Osteocyte (in vitro differentiated cells): ENCODE measurements around the gene PTPRG. TPM values are rescaled to one million over a fixed set of nuclear protein-coding genes. Genes with fewer than 3 reads are reported as not detected.

ENCODE experiments used
- DNase-seq: peaks from one replicate; pipeline ENCODE4 v3.0.0; 2021; ENCODE audit warnings: mixed read lengths; ENCODE audit not compliant: unreplicated experiment; ENCODE audit errors: extremely low spot score
- H3K27ac Mint-ChIP-seq: one replicate; pipeline ENCODE4 v1.8.0; 2021; ENCODE audit warnings: mild to moderate bottlenecking, mixed read lengths; ENCODE audit not compliant: unreplicated experiment
- H3K27me3 Mint-ChIP-seq: one replicate; pipeline ENCODE4 v1.8.0; 2021; ENCODE audit warnings: mixed read lengths; ENCODE audit not compliant: unreplicated experiment
- H3K36me3 Mint-ChIP-seq: one replicate; pipeline ENCODE4 v1.8.0; 2021; ENCODE audit warnings: mixed read lengths; ENCODE audit not compliant: unreplicated experiment
- H3K4me1 Mint-ChIP-seq: one replicate; pipeline ENCODE4 v1.8.0; 2021; ENCODE audit warnings: mixed read lengths; ENCODE audit not compliant: unreplicated experiment
- H3K4me3 Mint-ChIP-seq: one replicate; pipeline ENCODE4 v1.8.0; 2021; ENCODE audit warnings: mild to moderate bottlenecking, moderate library complexity, mixed read lengths; ENCODE audit not compliant: unreplicated experiment
- H3K9me3 Mint-ChIP-seq: one replicate; pipeline ENCODE4 v1.8.0; 2021; ENCODE audit warnings: mixed read lengths; ENCODE audit not compliant: unreplicated experiment
- total RNA-seq: library from RNA; stranded (reverse); gene quantifications from 2 replicates; pipeline ENCODE4 v1.2.1, GENCODE V29; 2021
- TF ChIP-seq, protein P1 (sequence below): fragments of 200-600 bp; sonication (generic); IDR thresholded peaks from 2 replicates; pipeline ENCODE4 v1.5.0; 2021; ENCODE audit warnings: antibody characterized with exemption, mild to moderate bottlenecking, moderate library complexity

PTPRG gene
- total RNA-seq, 1 donor from 2014 or later: 48.1 TPM

DNA sequence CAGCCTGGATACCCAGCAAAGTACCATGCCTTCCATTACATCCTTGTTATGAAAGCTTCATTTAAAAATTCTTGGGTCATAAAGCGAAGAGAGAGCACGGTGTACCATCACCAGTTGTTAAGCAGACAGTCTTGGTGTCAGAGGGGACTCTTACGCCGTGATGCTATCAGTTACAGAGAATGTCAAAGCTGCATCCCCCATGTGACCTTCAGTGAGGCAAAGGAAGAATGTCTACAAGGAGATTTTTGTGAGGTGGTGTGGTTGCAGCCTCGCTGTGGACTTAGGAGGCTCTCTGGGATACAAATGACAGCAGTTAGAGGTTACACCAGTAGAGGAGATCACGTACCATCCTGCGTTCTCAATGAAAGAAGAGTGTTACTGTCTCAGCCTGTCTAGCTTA is 533.7 kb downstream of the PTPRG start:
- Mint-ChIP-seq H3K4me1 (no peaks in the 10 kb centered on the region), H3K9me3 (no peaks in the 10 kb centered on the region), H3K27ac (no peak overlapping the region), H3K27me3 (no peaks in the 10 kb centered on the region), H3K4me3 (no peak overlapping the region), H3K36me3 (no peaks in the 10 kb centered on the region)
- DNase-seq: no peak
- TF ChIP-seq, protein P1, sequence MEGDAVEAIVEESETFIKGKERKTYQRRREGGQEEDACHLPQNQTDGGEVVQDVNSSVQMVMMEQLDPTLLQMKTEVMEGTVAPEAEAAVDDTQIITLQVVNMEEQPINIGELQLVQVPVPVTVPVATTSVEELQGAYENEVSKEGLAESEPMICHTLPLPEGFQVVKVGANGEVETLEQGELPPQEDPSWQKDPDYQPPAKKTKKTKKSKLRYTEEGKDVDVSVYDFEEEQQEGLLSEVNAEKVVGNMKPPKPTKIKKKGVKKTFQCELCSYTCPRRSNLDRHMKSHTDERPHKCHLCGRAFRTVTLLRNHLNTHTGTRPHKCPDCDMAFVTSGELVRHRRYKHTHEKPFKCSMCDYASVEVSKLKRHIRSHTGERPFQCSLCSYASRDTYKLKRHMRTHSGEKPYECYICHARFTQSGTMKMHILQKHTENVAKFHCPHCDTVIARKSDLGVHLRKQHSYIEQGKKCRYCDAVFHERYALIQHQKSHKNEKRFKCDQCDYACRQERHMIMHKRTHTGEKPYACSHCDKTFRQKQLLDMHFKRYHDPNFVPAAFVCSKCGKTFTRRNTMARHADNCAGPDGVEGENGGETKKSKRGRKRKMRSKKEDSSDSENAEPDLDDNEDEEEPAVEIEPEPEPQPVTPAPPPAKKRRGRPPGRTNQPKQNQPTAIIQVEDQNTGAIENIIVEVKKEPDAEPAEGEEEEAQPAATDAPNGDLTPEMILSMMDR: no peak

DNA sequence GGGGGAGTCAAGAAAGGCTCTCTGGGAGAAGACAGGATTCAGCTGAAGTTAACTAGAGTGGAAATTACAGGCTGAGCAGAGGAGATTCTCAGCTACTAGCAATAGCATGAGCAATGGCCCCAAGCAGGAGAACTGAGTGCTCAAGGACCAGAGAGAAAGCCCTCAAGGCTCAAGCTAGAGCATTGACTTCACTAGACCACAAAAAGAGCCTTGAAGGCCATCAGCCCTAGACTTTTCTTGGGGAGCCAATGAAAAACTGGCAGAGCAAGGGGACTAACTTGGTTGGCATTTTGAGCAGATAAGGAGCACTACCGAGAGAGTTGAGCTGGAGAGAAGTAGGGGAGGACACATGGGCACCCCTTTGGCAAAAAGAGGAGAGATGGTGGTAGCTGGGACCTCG is 534.4 kb downstream of the PTPRG start:
- Mint-ChIP-seq H3K4me1 (peaks cover 3% of the 10 kb centered on the region), H3K4me3 (no peak overlapping the region), H3K27me3 (no peaks in the 10 kb centered on the region), H3K36me3 (no peaks in the 10 kb centered on the region), H3K27ac (no peak overlapping the region), H3K9me3 (no peaks in the 10 kb centered on the region)
- no peak for DNase-seq
- TF ChIP-seq, protein P1: no peak

DNA sequence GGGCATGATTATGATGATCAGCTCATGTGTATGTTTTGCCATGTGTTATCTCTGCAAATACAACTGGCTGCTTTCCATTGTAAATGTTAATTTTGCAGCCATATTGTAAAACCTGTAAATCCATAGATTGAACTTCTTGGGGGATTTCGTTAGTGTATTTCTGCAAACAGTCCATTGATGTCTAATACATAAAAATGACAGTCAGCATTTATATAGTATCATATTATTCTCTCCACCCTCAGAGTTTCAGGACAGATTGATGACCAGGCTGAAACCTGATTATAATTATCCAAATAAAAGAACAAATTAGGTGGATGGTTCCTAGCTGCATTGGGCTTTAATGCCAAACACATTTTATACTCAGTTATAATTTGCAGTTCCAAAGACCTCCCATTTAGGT is 535.1 kb downstream of the PTPRG start:
- Mint-ChIP-seq H3K4me3 (no peak overlapping the region), H3K27ac (no peak overlapping the region), H3K27me3 (no peaks in the 10 kb centered on the region), H3K4me1 (peaks cover 5% of the 10 kb centered on the region), H3K36me3 (no peaks in the 10 kb centered on the region), H3K9me3 (no peaks in the 10 kb centered on the region)
- no peak for DNase-seq
- TF ChIP-seq, protein P1: no peak

DNA sequence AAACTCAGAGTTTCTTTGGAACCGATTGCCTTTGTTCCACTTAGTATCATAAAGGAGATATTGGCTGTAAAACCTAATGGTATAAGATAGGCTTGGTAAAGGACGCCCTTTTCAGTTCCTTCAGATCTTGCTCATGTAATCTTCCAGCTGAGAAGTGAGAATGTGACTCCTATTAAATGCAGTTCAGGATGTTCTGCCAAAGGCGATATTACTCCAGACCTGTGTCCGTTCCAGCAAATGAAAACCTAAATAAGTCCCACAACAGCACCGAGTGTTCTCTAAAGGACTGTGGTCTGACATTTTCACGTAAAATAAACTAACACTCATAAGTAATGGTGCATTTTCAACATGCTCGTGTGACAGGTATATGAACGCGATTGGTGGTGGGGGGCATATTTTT is 535.8 kb downstream of the PTPRG start:
- H3K4me1 Mint-ChIP-seq: peaks cover 10% of the 10 kb centered on the region
- no peak overlapping the region for H3K4me3 Mint-ChIP-seq
- H3K9me3 Mint-ChIP-seq: no peaks in the 10 kb centered on the region
- H3K27me3 Mint-ChIP-seq: no peaks in the 10 kb centered on the region
- no peak overlapping the region for H3K27ac Mint-ChIP-seq
- H3K36me3 Mint-ChIP-seq: no peaks in the 10 kb centered on the region
- TF ChIP-seq, protein P1: no peak
- no peak for DNase-seq

DNA sequence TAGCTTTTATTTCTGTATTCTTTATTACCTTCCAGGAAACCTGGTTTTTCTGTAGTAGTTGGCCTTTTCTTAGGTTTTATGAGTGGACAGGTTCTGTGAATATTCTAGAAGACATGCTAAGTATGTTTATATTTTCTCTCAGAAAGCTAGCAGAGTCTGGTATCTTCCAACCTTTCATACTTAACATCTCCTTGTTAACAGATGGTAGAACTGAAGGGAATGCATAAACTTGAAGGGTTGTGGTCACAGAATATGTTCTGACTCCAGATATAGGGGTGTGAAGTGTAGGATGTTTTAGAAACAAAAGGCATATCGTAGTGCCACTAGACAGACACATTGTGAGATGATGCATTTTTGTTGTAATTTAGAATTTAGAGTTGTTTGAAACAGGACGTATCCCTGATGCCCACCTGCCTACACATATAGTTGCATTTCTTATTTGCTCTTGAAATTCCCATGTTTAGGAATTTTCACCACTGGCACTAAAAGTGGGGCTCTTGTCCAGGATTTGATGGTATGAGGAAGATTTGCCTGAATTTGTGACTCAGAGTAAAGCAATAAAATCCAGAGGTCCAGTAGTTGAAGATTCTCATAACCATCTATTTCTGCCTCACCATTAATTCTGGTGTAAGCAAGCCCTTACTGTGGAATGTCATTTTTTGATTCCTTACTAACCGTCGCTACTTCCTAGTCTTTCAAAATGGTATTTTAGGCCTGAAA is 537.4 kb downstream of the PTPRG start:
- TF ChIP-seq, protein P1: no peak
- H3K36me3 Mint-ChIP-seq: no peaks in the 10 kb centered on the region
- H3K4me1 Mint-ChIP-seq: peaks cover 10% of the 10 kb centered on the region
- H3K27me3 Mint-ChIP-seq: no peaks in the 10 kb centered on the region
- no peaks in the 10 kb centered on the region for H3K9me3 Mint-ChIP-seq
- H3K27ac Mint-ChIP-seq: no peak overlapping the region
- H3K4me3 Mint-ChIP-seq: no peak overlapping the region
- DNase-seq: no peak
